ENCODE data around the gene SAP30.

Gene SAP30

GRCh38 chr4:173414456-173414855 is 43.7 kb downstream of the SAP30 start:
- DNase-seq, result peak in 1 of 56 donors; percentile 16

- DNase-seq, result no peak
Observed at GRCh38 chr4:173415092-173415491, 44.3 kb downstream of the SAP30 start.

- DNase-seq, result peak in 34 of 56 donors; percentile 3 to 58 (median 31)
Observed at GRCh38 chr4:173415885-173416653, 45.3 kb downstream of the SAP30 start.

- no peak for DNase-seq
Observed at GRCh38 chr4:173417833-173418232, 47.1 kb downstream of the SAP30 start.

GRCh38 chr4:173418639-173419038 is 47.9 kb downstream of the SAP30 start:
- no peak for DNase-seq

- peak in 1 of 56 donors; percentile 19 for DNase-seq
Observed at GRCh38 chr4:173420324-173420752, 49.6 kb downstream of the SAP30 start.

- no peak for DNase-seq
Observed at GRCh38 chr4:173420801-173421200, 50.0 kb downstream of the SAP30 start.

- DNase-seq, result no peak
Observed at GRCh38 chr4:173424899-173425805, 54.4 kb downstream of the SAP30 start.

- no peak for DNase-seq
Observed at GRCh38 chr4:173426064-173426463, 55.3 kb downstream of the SAP30 start.

All from amygdala (tissue), 56 donors.